GM12878 (cell line): Measurements from ENCODE around the gene PODXL2. TPM values are rescaled to one million over a fixed set of nuclear protein-coding genes. Genes with fewer than 3 reads are reported as not detected.

Experiments used
- ATF2 ChIP-seq: IDR thresholded peaks from 2 replicates; pipeline ENCODE4 v1.6.1; 2012; ENCODE audit warnings: low read length, inconsistent platforms
- ATF3 ChIP-seq: IDR thresholded peaks from 2 replicates; pipeline ENCODE4 v1.6.1; 2011; ENCODE audit warnings: low read depth, mild to moderate bottlenecking, low read length, moderate library complexity, borderline replicate concordance; ENCODE audit errors: extremely low read depth
- BCL11A ChIP-seq: IDR thresholded peaks from 2 replicates; pipeline ENCODE4 v1.6.1; 2011; ENCODE audit warnings: low read depth, low read length
- BRCA1 ChIP-seq: IDR thresholded peaks from 2 replicates; pipeline ENCODE4 v1.6.1; 2011; ENCODE audit warnings: low read depth, low read length, improper control_type of control experiment
- EZH2 ChIP-seq: IDR thresholded peaks from 2 replicates; pipeline ENCODE4 v1.6.1; 2012; ENCODE audit warnings: low read depth, mild to moderate bottlenecking, control low read depth, inconsistent platforms, low read length, borderline replicate concordance; ENCODE audit not compliant: control insufficient read depth
- FOS ChIP-seq: IDR thresholded peaks from 3 replicates; pipeline ENCODE4 v1.6.1; 2011; ENCODE audit warnings: borderline replicate concordance; ENCODE audit not compliant: insufficient read length; ENCODE audit errors: extremely low read depth
- HCFC1 ChIP-seq: fragments of 150-350 bp; IDR thresholded peaks from 2 replicates; pipeline ENCODE4 v1.6.1; 2014; ENCODE audit warnings: low read length
- HDAC2 ChIP-seq: fragments of 200-600 bp; sonication (generic); IDR thresholded peaks from 2 replicates; pipeline ENCODE4 v1.6.1; 2017
- IKZF1 ChIP-seq: fragments of 450-650 bp; conservative IDR thresholded peaks from 2 replicates; pipeline ENCODE4 v1.6.1; 2017; ENCODE audit warnings: antibody characterized with exemption, mild to moderate bottlenecking
- IKZF2 ChIP-seq, 2 experiments: fragments of 450-650 bp; IDR thresholded peaks; 2 replicates each; pipeline ENCODE4 v1.6.1; 2017; ENCODE audit warnings: mild to moderate bottlenecking in 2 of 2, moderate library complexity in 2 of 2
- JUNB ChIP-seq: IDR thresholded peaks from 2 replicates; pipeline ENCODE4 v1.6.1; 2016; ENCODE audit warnings: antibody characterized with exemption, mild to moderate bottlenecking
- LARP7 ChIP-seq: fragments of 450-650 bp; IDR thresholded peaks from 2 replicates; pipeline ENCODE4 v1.6.1; 2017; ENCODE audit warnings: mild to moderate bottlenecking
- MTA2 ChIP-seq: fragments of 450-650 bp; IDR thresholded peaks from 2 replicates; pipeline ENCODE4 v1.6.1; 2016; ENCODE audit warnings: low read depth, mild to moderate bottlenecking, moderate library complexity
- MYB ChIP-seq: fragments of 150-350 bp; IDR thresholded peaks from 2 replicates; pipeline ENCODE4 v1.6.1; 2014; ENCODE audit warnings: mild to moderate bottlenecking, low read depth, low read length, borderline replicate concordance
- PML ChIP-seq: IDR thresholded peaks from 2 replicates; pipeline ENCODE4 v1.6.1; 2012; ENCODE audit warnings: low read length, inconsistent platforms
- POU2F2 ChIP-seq: IDR thresholded peaks from 3 replicates; pipeline ENCODE4 v1.6.1; 2011; ENCODE audit warnings: low read depth, mild to moderate bottlenecking, low read length, borderline replicate concordance
- RAD21 ChIP-seq: IDR thresholded peaks from 2 replicates; pipeline ENCODE4 v1.6.1; 2011; ENCODE audit warnings: mild to moderate bottlenecking, low read depth, low read length, moderate library complexity; ENCODE audit not compliant: insufficient read depth
- RCOR1 ChIP-seq: conservative IDR thresholded peaks from 2 replicates; pipeline ENCODE4 v1.6.1; 2012; ENCODE audit warnings: low read depth, low read length, improper control_type of control experiment
- SMAD1 ChIP-seq: fragments of 450-650 bp; IDR thresholded peaks from 2 replicates; pipeline ENCODE4 v1.6.1; 2018; ENCODE audit warnings: mild to moderate bottlenecking, low read depth; ENCODE audit not compliant: partially characterized antibody
- SMARCA5 ChIP-seq: fragments of 450-650 bp; IDR thresholded peaks from 2 replicates; pipeline ENCODE4 v1.6.1; 2017; ENCODE audit warnings: mild to moderate bottlenecking
- SMC3 ChIP-seq: IDR thresholded peaks from 2 replicates; pipeline ENCODE4 v1.6.1; 2011; ENCODE audit warnings: low read length, improper control_type of control experiment, borderline replicate concordance
- SUPT20H ChIP-seq: IDR thresholded peaks from 2 replicates; pipeline ENCODE4 v1.6.1; 2011; ENCODE audit warnings: low read depth, mild to moderate bottlenecking, low read length, moderate library complexity, borderline replicate concordance; ENCODE audit not compliant: control insufficient read depth
- WRNIP1 ChIP-seq: IDR thresholded peaks from 2 replicates; pipeline ENCODE4 v1.6.1; 2011; ENCODE audit warnings: low read depth, low read length, improper control_type of control experiment, borderline replicate concordance
- YBX1 ChIP-seq: fragments of 450-650 bp; IDR thresholded peaks from 2 replicates; pipeline ENCODE4 v1.6.1; 2016; ENCODE audit warnings: antibody characterized with exemption
- ZNF274 ChIP-seq: IDR thresholded peaks from one replicate; pipeline ENCODE4 v1.8.0; 2011; ENCODE audit not compliant: insufficient read length, insufficient read depth
- polyA plus RNA-seq, 11 experiments: library from polyadenylated mRNA; depleted of rRNA in 4 of 11; unstranded in 6 of 11; stranded (reverse) in 5 of 11; fragments of >200 nt; fragmentation: Nextera tagmentation in 4 of 11; fragmentation: Illumina TruSeq in 1 of 11; extraction: Ambion mirVana in 4 of 11; extraction: Trizol in 1 of 11; gene quantifications; 1 replicate in 1 of 11; 2 replicates in 10 of 11; pipeline versions ENCODE4 v1.2.1 to v1.2.3, GENCODE V29; 2011 to 2016; ENCODE audit warnings: inconsistent platforms in 2 of 11, missing spikeins in 2 of 11, low read depth in 1 of 11
- total RNA-seq, 4 experiments: library from RNA; depleted of rRNA in 3 of 4; stranded (reverse); fragments of >200 nt in 3 of 4; fragmentation: Illumina TruSeq in 1 of 4; extraction: Trizol in 1 of 4; gene quantifications; 2 replicates each; pipeline versions ENCODE4 v1.2.1 to v1.2.3, GENCODE V29; 2013 to 2021
- TF ChIP-seq, protein P1 (sequence below): fragments of 150-350 bp; IDR thresholded peaks from 2 replicates; pipeline ENCODE4 v1.6.1; 2014; ENCODE audit warnings: mild to moderate bottlenecking, low read depth, low read length
- TF ChIP-seq, protein P2 (sequence below), 3 experiments: IDR thresholded peaks in 2 of 3; conservative IDR thresholded peaks in 1 of 3; 2 replicates each; pipeline ENCODE4 v1.5.1; 2011; ENCODE audit warnings: low read depth in 3 of 3, low read length in 3 of 3, mild to moderate bottlenecking in 3 of 3, control low read depth in 2 of 3, moderate library complexity in 2 of 3, inconsistent platforms in 1 of 3, mixed read lengths in 1 of 3; ENCODE audit not compliant: control insufficient read depth in 2 of 3, insufficient read depth in 1 of 3; ENCODE audit errors: extremely low read depth in 1 of 3

The PODXL2 gene
- total and polyA plus RNA-seq, 10 of the 15 experiments (the other 5 are each of a cell fraction or from before 2014, with no cell fraction given) = 0.03 to 24.4 (median 13.6) TPM; not detected in 2

- 0 out of 2 replicates have a peak, but pooled peaks have one; percentile 19 for TF ChIP-seq SMC3
- TF ChIP-seq ATF3 = no peak
- TF ChIP-seq SMAD1 = no peak
- TF ChIP-seq IKZF2 (IDR thresholded peaks at IDR 0.05) = peak in 1 of 2 experiments; percentile 14; a peak in 1 of 4 replicates
- no peak for TF ChIP-seq BRCA1
- no peak for TF ChIP-seq ZNF274
- TF ChIP-seq JUNB = peak; percentile 99
- peak; percentile 87 for TF ChIP-seq SMARCA5
- no peak for TF ChIP-seq ATF2
- TF ChIP-seq RCOR1 = no peak
- TF ChIP-seq, protein P1, sequence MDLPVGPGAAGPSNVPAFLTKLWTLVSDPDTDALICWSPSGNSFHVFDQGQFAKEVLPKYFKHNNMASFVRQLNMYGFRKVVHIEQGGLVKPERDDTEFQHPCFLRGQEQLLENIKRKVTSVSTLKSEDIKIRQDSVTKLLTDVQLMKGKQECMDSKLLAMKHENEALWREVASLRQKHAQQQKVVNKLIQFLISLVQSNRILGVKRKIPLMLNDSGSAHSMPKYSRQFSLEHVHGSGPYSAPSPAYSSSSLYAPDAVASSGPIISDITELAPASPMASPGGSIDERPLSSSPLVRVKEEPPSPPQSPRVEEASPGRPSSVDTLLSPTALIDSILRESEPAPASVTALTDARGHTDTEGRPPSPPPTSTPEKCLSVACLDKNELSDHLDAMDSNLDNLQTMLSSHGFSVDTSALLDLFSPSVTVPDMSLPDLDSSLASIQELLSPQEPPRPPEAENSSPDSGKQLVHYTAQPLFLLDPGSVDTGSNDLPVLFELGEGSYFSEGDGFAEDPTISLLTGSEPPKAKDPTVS = no peak
- 0 out of 2 replicates have a peak, but pooled peaks have one; percentile 2 for TF ChIP-seq HCFC1
- peak; percentile 81 for TF ChIP-seq IKZF1
- no peak for TF ChIP-seq SUPT20H
- peak; percentile 33 for TF ChIP-seq RAD21
- no peak for TF ChIP-seq WRNIP1
- TF ChIP-seq HDAC2 = no peak
- TF ChIP-seq MTA2 = no peak
- no peak for TF ChIP-seq PML
- TF ChIP-seq EZH2 = no peak
- no peak for TF ChIP-seq MYB
- TF ChIP-seq, protein P2, sequence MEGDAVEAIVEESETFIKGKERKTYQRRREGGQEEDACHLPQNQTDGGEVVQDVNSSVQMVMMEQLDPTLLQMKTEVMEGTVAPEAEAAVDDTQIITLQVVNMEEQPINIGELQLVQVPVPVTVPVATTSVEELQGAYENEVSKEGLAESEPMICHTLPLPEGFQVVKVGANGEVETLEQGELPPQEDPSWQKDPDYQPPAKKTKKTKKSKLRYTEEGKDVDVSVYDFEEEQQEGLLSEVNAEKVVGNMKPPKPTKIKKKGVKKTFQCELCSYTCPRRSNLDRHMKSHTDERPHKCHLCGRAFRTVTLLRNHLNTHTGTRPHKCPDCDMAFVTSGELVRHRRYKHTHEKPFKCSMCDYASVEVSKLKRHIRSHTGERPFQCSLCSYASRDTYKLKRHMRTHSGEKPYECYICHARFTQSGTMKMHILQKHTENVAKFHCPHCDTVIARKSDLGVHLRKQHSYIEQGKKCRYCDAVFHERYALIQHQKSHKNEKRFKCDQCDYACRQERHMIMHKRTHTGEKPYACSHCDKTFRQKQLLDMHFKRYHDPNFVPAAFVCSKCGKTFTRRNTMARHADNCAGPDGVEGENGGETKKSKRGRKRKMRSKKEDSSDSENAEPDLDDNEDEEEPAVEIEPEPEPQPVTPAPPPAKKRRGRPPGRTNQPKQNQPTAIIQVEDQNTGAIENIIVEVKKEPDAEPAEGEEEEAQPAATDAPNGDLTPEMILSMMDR (IDR thresholded peaks at IDR 0.05 in 2 of 3, conservative IDR thresholded peaks at IDR 0.05 in 1 of 3; ENCODE audit: control insufficient read depth in 2 of 3, extremely low read depth in 1 of 3, insufficient read depth in 1 of 3, low read depth in 3 of 3, low read length in 3 of 3) = peak; percentile 26 to 72 (median 42); a peak in 5 of 6 replicates
- peak; percentile 60; the same call in 1 of the 3 replicates for TF ChIP-seq POU2F2
- peak; percentile 96; the same call in 1 of the 2 replicates for TF ChIP-seq LARP7
- TF ChIP-seq YBX1 = no peak
- TF ChIP-seq BCL11A = 0 out of 2 replicates have a peak, but pooled peaks have one; percentile 5
- peak; percentile 30 for TF ChIP-seq FOS
Observed at GRCh38 chr3:127590593-127591465, 38.2 kb upstream of the PODXL2 start, which contains the start of gene TPRA1 (continued).
